GM19467 (cell line): ENCODE measurements around the gene CTNNBL1.

Source experiments
- ATAC-seq: cut with Tn5 transposase; IDR thresholded peaks from one replicate; pipeline ENCODE4 v1.9.1; 2021; ENCODE audit warnings: mild to moderate bottlenecking, moderate library complexity; ENCODE audit not compliant: unreplicated experiment

CTNNBL1 gene

DNA sequence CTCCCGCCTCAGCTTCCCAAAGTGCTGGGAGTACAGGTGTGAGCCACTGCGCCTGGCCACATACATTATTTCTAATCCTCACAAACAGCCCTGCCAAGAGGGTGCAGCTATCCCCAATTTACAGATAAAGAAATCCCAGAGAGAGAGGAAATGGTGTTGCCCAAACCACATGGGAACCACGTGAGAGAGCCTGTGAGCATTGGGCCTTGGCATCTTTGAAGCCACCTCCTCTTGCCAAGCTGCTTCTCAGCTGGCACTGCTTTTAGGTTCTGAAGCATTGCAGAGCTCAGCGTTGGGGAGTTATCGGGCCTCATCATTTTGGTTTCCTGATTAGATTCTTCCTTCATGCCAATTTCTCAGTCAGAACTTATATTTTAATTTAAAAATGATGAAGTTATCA is 80.3 kb downstream of the CTNNBL1 start:
- no peak for ATAC-seq

DNA sequence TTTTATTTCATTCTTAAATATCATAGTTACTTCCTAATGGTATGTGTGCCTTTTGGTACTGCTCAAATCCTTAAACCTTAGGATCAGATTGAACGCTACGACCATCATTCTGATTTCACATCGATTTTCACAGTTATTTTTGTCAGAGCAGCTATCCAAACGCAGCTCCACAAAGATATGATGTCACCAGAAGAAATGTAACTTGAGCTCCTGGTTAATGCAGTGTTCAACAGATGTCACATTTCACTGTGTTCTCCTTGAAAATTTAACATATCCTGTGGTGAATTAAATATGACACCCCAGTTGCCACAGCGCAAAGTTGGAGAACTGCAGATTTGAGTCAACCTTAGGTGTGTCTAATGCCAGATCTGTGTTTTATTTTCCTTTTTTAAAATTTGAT is 81.4 kb downstream of the CTNNBL1 start:
- ATAC-seq, result no peak

DNA sequence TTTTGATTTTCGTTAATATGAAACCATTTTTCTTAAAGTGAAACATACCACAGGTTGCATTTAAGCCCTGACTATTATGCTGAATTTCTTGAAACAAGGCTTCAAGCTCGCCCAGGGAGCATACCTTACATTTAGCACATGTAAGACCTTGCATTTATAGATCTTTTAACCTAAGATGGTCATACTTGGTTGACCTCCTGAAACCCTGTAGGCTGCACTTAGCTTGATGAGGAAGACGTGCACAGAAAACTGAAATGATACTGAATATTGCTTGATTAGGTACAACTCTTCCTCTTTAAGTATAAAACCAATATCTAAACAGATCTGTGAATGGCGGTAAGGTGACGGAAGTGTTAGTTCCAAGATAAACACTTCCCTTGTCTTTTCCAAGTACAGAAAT is 82.2 kb downstream of the CTNNBL1 start:
- ATAC-seq, result no peak

DNA sequence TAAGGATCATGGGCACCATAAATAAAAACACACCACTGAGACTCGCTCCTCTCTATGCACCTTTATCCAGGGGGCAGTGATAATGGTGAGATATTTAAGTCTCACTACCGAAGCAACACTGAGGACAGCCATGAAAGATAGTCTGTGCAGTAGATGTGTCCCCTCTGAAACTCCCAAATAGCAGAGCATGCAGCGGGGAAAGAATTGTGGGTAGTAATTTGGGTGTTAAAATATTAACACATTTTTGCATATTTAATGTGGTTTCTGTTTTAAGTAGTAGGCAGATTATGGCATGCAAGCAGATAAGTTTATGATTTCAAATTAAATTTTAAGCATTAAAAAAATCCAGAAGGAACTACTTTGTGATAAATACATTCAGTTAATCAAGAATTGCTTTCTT is 82.7 kb downstream of the CTNNBL1 start:
- ATAC-seq, result no peak

DNA sequence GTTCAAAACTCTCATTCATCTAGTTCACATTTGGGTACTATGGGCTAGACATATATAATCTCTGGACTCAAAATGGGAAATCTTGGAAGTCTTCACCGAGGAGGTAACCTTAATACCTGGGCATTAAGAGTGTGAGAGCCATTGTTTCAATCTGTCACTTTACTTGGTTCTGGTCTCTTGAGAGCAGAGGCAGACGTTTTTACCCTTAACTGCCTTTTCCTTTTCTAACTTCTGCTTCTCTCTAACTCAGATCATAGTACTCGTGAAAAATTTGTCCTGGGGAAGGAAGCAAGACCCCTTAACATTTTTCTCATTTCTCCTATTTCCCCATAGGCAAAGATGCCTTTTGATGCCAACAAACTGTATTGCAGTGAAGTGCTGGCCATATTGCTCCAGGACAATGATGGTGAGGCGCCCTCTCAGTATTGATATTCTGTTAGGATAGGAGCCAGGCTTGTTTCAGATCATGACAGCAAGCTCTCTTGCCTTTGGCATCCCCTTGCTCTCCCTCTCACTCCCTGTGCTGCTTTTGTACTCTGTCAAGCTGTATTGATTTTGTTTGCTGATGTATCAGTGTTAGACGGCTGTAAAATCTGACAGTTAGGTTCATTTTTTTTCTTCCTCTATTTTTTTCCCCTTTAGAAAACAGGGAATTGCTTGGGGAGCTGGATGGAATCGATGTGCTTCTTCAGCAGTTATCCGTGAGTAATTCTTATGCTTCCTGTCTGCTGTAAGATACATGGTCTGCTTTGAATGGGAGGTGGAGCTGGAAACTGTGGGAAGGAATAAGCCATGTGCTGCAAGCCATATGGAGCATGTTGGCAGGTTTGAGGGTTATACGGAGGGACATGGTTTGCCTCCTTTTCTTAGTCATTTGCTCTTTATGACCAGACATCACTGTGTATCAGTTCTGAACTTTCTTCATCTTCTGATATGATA is 83.5 kb downstream of the CTNNBL1 start:
- no peak for ATAC-seq

DNA sequence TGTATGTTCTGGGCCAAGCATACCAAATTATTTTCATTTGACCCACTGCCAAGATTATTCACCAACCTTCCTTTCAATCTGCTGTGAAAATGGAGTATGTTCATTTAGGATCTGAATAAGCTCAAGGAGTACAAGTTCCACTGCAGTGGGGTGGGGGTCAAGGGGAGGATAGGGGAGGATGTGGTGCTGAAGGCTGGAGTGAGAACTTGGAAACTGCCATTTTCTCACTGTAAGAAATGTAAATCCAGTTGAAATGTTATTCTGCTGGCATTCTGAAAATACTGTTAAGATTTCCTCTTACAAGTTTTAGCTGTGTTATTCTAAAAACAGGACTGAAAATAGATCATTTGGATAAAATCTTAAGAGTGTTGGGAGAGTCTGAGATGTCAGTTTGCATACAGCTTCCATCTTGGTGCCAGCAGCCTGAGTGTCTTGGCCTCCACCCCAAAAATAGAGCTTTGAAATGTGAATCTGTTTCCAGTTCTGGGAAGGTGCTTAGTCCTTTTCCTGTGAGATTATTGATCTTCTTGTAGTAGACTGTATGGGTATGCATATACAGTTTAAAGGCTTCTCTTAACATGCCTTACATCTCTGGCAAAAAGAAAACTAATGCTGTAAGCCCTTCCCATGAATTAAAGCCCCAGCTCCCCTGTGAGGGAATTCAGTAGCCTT is 84.3 kb downstream of the CTNNBL1 start:
- no peak for ATAC-seq

DNA sequence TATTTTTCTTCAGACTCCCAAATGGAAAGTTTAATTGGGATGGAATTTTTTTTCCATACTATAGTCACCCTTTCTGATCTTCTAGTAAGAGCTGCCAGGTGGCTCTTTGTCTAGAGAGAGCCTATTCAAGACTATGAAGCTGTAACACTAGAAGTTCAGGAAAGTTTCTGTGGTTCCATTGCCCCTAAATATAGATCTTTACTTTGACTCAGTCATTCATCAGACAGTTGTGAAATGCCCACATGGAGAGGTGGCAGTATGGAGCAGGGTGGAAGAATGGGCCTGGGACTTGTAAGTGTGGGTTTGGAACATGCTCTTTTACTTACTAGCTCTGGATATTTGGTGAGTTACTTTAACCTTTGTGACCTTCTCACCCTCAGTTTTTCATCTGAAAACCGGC is 87.8 kb downstream of the CTNNBL1 start:
- ATAC-seq, result no peak

DNA sequence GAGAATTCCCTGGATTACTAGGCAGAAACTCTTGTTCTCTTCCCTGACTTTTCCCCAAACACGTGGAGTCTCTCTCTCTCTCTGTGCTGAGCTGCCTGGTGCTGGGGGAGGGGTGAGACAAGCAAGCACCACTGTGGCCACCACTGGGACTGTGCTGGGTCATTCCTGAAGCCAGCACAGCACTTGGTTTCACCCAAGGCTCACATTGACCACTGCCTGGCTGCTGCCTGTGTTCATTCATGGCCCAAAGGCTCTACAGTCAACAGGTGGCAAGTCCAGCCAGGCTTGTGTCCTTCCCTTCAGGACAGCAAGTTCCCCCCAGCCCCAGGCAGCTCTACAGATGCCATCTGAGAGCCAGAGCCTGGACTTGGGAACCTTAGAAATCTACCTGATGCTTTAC is 92.2 kb downstream of the CTNNBL1 start:
- no peak for ATAC-seq

DNA sequence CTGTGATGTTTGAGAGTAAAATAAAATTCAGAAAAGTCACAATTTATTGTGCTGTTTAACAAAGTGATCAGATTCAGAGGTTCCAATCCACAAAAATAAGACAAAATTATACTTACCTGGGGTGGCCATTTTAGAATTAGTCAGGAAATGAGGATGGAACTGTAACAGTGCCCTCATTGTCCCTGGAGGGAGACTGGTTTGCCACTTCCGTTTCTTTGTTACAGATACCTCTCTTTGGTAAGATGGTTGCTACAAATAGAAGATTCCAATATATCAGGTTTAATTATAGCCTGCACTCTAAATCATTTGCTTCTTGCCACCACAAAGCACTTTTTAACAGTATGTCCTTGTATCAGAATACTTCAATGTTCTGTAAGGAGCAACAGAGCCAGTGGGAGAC is 95.6 kb downstream of the CTNNBL1 start:
- ATAC-seq, result no peak

DNA sequence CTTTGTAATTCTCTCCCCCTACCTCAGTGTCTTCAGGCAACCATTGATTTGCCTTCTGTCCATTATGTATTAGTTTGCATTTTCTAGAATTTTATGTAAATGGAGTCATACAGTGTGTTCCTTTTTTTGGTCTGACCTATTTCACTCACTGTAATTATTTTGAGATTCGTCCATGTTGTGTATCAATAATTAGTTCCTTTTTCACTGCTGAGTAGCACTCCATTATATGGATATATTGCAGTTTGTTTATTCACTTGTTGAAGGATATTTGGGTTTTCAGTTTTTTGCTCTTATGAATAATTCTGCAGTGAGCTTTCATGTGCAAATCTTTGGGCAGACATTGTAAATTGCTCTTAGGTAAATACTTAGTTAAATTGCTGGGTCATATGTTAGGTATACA is 97.1 kb downstream of the CTNNBL1 start:
- no peak for ATAC-seq

DNA sequence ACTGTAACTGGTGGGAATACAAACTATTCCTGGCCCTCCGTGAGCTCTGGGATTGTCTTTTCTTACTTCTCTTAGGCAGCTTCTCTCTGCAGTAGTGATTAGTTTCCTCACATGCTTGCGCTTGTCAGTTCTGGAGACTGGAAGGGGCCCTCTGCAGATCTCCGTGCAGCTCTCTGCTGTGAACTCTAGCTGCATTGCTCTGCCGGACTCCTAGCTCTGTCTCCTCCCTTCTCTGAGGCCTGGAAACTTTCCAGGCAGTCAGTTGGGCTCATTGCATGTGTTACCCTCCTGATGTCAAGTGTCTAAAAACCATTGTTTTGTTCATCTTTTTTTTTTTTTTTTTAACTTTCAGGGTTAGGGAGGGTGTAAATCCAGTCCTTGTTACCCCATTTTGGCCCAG is 102.3 kb downstream of the CTNNBL1 start:
- no peak for ATAC-seq

DNA sequence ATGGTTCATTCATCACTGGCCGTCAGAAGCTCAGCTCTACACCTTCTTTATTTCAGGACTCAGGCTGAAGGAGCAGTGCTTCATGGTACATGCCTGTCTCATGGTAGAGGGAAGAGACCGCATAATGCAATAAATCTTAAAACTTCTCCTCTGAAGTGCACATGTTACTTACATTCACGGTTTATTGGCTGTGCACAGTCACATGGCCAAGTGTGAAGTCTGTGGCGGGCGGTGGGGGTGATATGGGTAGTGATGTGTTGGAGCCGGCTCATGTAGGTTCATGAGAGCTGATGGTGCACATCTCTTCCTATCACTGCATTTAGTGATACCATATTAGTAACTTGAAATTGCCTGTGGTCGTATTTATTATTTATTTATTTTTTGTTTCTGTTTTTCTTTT is 102.9 kb downstream of the CTNNBL1 start:
- no peak for ATAC-seq

DNA sequence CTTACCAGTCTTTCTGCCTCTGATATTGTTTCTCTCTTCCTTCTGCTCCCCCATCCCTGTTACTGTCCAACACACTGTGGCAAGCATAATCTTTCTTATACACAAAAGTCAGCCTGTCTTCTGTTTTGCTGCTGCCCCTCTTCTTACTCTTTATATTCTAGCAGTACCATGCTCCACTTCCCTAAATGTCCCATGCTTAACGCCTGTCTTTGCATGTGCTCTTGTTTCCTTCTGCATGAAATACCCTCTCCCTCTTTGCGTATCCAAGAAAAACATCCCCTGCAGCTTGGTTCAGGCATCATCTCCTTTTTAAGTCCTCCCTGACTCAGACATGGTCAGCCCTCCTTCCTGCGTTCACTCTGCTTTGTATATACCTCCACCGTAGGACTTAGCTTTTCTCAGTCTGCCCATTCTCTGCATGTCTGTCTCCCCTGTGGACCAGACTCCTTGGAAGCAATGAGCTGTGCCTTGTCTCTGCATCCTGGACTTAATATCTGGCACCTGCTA is 103.9 kb downstream of the CTNNBL1 start:
- no peak for ATAC-seq

DNA sequence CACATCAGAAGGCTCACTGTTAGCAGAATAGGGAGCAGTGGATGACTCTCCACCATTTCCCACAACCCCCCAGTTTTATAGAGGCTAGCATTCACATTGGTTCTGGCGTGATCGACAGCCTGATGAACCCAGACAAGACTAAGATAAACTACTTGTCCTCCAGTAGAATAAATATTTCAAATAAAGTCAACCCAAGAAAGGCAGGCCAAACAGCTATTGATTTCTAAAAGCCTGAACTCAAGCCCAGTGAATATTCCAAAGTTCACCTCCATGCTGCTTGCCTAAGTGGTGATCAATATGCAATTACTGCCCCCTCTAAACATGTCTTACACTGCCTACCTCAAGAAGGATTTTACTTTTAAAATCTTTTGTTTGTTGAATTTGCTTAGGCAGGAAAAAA is 104.5 kb downstream of the CTNNBL1 start:
- ATAC-seq, result no peak

DNA sequence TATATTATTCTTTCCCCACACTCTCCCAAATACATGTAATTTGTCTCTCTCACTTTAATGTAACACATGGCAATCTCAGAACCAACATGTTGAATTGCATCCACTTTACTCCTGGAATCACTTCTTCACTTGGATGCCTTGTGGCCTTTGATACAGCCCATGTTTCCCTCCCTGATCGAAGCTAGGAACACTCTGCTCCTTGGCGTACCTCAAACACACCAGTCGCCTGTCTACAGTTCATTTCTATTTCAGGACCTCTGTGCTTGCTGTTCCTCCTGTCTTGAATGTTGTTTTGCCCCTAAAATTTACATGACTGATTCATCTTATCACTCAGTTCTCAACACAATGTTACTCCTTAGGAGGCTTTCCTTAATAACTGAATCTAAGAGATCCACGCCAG is 106.8 kb downstream of the CTNNBL1 start:
- no peak for ATAC-seq

DNA sequence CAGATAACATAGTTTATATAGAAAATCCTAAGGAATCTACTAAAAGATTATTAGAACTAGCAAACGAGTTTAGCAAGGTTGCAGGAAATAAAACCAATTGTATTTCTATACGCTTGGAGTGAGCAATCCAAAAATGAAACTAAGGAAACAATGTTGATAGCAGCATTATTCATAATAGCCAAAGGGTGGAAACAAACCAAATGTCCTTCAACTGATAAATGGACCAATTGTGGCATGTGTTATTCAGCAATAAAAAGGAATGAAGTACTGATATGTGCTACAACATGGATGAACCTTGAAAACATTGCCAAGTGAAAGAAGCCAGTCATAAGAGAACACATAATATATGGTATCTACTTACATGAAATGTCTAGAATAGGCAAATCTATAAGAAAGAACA is 108.1 kb downstream of the CTNNBL1 start:
- no peak for ATAC-seq

DNA sequence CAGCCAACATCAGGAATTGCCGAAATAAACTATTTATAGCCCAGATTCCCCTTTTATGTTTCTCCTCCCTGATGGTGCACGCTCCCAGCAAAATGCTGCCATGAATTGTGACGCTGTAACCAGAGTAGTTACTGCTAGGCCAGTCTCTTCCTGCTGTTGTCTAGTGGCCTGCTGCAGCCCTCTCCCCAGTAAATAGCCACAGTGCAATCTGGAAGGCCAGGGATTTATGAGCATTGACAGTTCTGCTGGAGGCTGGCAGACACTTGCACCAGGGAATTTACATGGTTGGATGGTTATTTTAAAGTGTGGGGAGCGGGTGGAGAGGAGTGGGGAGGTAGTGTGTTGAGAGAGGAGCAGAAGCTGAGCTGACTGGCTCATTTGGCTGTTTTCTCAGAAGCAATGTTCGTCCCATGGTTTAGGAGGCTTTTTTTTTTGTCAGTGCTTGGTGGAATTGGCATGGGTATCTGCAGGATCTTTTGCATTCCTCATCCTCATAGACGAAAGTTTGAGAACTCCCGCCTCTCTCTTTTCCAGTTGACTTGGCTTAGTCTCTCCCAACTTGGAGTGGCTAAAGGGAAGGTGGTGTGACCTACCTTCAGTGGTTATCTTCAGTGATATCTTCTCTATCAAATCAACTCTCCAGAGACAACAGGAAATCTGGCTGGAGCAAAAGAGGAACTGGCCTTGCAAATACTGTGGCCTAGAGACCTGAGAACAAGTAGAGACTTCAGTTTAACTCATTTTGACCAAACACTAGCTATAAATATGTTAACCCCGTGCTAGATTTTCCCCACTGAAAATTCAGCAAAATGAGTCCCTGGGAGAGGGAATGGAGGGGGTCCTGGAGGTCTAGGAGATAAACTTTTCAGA is 109.8 kb downstream of the CTNNBL1 start:
- no peak for ATAC-seq

DNA sequence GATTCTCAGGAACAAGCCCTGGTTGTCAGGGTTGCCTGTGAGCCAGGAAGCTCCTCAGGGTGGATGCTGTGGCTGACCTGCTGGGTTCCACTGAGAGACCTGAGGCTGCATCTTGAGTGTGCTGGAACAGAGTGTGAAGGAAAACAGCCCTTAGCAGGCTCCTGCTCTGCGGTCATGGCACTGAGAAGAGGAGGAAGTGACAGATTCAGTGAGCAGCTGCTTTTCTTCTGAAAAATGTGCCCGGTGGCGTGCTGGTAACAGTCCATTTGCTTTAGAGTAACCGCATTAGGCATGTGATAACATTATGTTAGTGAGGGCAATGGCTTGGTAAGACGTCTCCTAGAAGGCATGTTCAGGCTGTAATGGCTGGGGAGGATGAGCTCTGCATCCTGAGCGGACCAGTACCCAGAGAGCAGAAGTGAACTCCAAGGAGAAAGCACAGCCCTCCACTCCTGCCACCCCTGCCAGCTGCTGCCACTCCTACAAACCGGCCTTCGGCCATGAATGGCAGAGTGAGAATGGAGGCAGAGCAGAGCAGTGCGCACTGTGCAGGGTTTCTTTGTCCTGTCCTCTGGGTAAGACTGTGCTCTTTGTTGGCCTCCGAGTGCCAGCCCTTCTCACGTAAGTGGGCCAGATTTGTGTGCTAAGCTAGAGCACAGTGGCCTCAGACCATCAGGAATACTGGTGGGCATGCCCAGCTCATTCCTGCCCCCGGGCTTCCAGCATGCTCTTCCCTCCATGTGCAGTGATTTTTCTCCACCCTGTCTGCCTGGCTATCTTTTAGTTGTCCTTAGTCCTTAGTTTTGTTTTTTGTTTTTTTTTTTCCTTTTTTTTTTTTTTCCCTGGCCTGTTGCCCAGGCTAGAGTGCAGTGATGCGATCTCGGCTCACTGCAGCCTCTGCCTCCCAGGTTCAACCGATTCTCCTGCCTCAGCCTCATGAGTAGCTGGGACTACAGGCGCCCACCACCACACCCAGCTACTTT is 111.0 kb downstream of the CTNNBL1 start:
- peak; percentile 64 for ATAC-seq

DNA sequence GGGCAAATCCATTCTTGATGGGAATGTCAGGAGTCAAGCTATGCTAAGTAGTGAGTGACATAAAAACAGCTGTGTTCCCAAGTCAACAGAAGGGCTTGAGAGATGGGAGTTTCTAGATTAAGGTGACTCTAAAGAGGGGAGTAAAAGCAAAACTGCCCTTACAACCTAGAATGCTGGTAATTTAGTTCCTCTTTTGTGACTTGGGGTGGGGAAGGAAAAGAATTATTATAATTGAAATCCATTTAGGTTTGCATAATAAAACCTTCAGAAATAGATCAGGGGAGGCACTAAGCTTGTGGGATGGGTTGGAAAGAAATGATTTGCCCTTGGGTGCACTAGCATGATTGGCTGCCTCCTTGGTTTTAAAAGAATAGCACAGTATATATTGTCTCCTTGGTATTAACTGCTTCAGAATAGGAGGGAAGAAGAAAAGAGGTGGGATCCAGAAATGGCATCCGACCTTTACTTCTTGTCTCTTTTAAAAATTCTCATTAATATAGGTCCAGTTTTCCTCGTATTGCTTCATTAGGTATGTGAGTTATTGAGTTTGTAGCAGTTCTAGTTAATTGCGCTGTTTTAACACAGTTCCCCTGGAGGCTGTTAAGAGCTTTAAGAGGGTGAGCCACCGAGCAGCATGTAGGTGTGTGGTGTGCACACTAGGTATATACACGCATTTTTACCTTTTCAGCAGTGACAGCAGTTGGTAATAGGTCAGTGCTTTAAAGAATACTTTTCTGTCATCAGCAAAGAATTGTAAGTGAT is 113.8 kb downstream of the CTNNBL1 start:
- no peak for ATAC-seq
